Right atrium auricular region (tissue), 2 donors: Measurements from ENCODE around the gene SFXN4. TPM values are rescaled to one million over a fixed set of nuclear protein-coding genes. Genes with fewer than 3 reads are reported as not detected.

Experiments
- DNase-seq: peaks from one replicate; pipeline ENCODE4 v3.0.0-alpha.2; 2019; ENCODE audit warnings: low spot score
- H3K27ac ChIP-seq, 2 donors: fragments of 200-600 bp; sonication (generic); 1 replicate in 1 of 2; 2 replicates in 1 of 2; pipeline ENCODE4 v1.5.1; 2016 to 2019
- H3K27me3 ChIP-seq, 2 donors: fragments of 200-600 bp; sonication (generic); one replicate each; pipeline versions ENCODE4 v1.5.1 to v1.6.0; 2017 to 2019
- H3K36me3 ChIP-seq: fragments of 200-600 bp; sonication (generic); one replicate; pipeline ENCODE4 v1.5.1; 2016
- H3K4me1 ChIP-seq, 2 donors: fragments of 200-600 bp; sonication (generic); one replicate each; pipeline versions ENCODE4 v1.5.1 to v1.6.0; 2017 to 2019
- H3K4me3 ChIP-seq, 2 donors: fragments of 200-600 bp; sonication (generic); 1 replicate in 1 of 2; 2 replicates in 1 of 2; pipeline ENCODE4 v1.5.1; 2017 to 2019; ENCODE audit warnings: mild to moderate bottlenecking in 1 of 2, moderate library complexity in 1 of 2
- H3K9me3 ChIP-seq, 2 donors: fragments of 200-600 bp; sonication (generic); one replicate each; pipeline ENCODE4 v1.5.1; 2019
- CTCF ChIP-seq, 2 donors: fragments of 200-600 bp; sonication (generic); IDR thresholded peaks; one replicate each; pipeline ENCODE4 v1.5.1; 2019; ENCODE audit warnings: antibody characterized with exemption in 2 of 2
- total RNA-seq, 2 donors: library from RNA; depleted of rRNA; stranded (reverse); fragments of >200 nt; gene quantifications; one replicate each; pipeline ENCODE4 v1.1.0, GENCODE V29; 2016

SFXN4 gene
- total RNA-seq, 2 donors from 2014 or later: 31.3 to 49.6 TPM

- H3K27me3 ChIP-seq: no peaks in the 10 kb centered on the region
- no peaks in the 10 kb centered on the region for H3K36me3 ChIP-seq
- H3K4me1 ChIP-seq: peaks cover 0 to 5% of the 10 kb centered on the region in 2 donors
- no peak for TF ChIP-seq CTCF (IDR thresholded peaks at IDR 0.05)
- H3K27ac ChIP-seq: no peak overlapping the region
- no peak for DNase-seq
- H3K9me3 ChIP-seq: no peaks in the 10 kb centered on the region
- no peak overlapping the region for H3K4me3 ChIP-seq
These were observed 32.4 kb upstream of the SFXN4 start for GRCh38 chr10:119197921-119198320.

DNA sequence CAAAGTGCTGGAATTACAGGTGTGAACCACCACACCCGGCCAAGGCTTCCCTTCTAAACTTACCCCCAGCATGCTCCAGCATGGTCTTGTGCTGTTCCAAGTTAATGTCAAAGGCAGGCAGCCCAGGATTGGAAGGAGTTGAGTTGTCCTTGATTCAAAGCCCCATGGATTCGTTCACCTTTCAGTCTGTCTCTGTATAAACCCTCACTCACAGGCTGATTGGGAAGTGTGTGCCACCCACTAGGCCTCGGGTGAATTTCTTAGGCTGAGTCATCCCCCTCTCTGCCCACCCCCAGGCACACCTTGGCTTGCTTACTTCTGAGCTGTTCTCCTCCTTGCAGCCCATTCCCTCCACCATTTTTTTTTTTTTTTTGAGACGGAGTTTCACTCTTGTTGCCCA, 26.4 kb upstream of the SFXN4 start:
- DNase-seq: no peak
- Histone ChIP-seq H3K4me1 (no peaks in the 10 kb centered on the region), H3K27ac (no peak overlapping the region), H3K36me3 (no peaks in the 10 kb centered on the region), H3K27me3 (no peaks in the 10 kb centered on the region), H3K4me3 (no peak overlapping the region), H3K9me3 (no peaks in the 10 kb centered on the region)
- TF ChIP-seq CTCF (IDR thresholded peaks at IDR 0.05): no peak

DNA sequence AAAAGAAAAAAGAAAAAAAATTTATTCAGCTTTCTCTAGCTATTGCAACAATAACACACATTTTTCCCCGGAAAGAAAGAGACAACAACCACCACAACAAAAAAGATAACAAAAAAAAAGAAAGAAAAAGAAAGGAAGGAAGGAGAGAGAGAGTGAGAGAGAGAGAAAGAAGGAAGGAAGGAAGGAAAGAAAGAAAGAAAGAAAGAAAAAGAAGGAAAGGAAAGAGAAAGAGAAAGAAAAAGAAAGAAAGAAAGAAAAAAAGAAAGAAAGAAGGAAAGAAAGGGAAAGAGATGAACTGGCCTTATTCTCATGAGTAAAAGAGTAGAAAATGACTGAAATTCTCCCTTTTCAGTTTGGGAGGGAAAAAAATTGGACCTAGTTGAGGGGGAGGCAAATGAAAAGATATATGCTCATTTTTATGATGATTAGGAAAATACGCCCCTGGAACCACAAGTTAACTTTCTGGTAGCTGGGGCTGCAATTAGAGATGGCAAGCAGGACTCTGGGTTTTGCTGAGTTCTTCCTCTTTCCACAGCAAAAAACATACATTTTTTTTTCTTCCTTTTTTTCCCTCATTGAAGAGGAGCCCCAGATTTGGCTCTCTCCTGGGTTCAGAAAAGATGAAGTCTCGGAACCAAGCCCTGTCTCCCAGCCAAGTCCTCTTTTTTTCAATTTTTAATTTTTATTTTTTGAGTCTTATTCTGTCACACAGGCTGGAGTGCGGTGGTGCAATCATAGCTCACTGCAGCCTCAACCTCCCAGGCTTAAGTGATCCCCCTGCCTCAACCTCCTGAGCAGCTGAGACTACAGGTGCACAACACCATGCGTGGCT, 25.7 kb upstream of the SFXN4 start:
- H3K9me3 ChIP-seq: no peaks in the 10 kb centered on the region
- no peak overlapping the region for H3K27ac ChIP-seq

DNA sequence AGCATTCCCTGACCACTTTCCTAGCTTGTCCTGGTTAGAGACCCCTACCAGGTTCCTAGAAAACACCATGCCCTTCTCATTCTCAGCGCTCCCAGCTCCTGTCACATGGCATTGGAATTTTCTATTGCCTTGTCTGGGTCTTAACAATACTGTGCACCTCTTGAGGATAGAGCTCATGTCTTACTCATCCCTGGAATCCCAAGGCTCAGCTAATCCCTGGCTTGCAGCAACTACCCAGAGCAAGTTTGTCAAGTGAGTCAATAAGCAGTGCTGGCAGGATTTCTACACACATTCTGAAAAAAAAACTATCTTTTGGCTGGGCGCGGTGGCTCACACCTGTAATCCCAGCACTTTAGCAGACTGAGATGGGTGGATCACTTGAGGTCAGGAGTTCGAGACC, 24.8 kb upstream of the SFXN4 start:
- Histone ChIP-seq H3K4me1 (no peaks in the 10 kb centered on the region), H3K9me3 (no peaks in the 10 kb centered on the region), H3K4me3 (no peak overlapping the region), H3K27me3 (no peaks in the 10 kb centered on the region), H3K36me3 (no peaks in the 10 kb centered on the region), H3K27ac (no peak overlapping the region)
- DNase-seq: no peak
- TF ChIP-seq CTCF (IDR thresholded peaks at IDR 0.05): no peak

More for the DNA sequence above, 25.7 kb upstream of the SFXN4 start:
- no peak for TF ChIP-seq CTCF (IDR thresholded peaks at IDR 0.05)
- Histone ChIP-seq H3K27me3 (no peaks in the 10 kb centered on the region), H3K4me1 (no peaks in the 10 kb centered on the region), H3K4me3 (no peak overlapping the region), H3K36me3 (no peaks in the 10 kb centered on the region)
- DNase-seq: no peak

DNA sequence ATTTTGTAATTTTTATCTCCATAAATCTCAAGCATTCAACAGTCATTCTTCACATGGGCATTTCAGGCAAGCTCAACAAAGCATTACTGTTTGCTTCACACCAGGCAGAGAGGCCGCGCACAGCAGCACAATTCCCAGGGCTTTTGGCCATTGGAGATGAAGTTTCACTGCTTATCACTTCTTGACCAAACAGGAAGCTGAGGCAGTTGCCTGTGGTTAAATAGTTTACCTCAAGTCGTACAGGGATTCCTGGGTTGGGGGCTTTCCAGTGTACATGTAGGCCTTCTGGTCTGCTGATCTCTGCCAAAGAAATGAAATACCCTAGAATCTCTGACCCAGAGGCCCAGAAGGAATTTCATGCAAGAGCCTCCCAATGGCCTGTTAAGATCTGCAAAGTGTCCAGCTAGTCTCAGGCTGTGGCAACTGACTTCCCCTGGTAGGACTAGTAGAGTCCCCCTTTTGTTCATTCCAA, 24.3 kb upstream of the SFXN4 start:
- Histone ChIP-seq H3K36me3 (no peaks in the 10 kb centered on the region), H3K27ac (no peak overlapping the region), H3K4me1 (no peaks in the 10 kb centered on the region), H3K4me3 (no peak overlapping the region), H3K27me3 (no peaks in the 10 kb centered on the region), H3K9me3 (no peaks in the 10 kb centered on the region)
- DNase-seq: no peak
- no peak for TF ChIP-seq CTCF (IDR thresholded peaks at IDR 0.05)
